Measurements from ENCODE around the gene ADAM20.
"Not testable (repeated sequence)": the region's sequence is repeated elsewhere in the genome, so short reads cannot be mapped to it uniquely, and the experiment has no call there.

The ADAM20 gene

DNA sequence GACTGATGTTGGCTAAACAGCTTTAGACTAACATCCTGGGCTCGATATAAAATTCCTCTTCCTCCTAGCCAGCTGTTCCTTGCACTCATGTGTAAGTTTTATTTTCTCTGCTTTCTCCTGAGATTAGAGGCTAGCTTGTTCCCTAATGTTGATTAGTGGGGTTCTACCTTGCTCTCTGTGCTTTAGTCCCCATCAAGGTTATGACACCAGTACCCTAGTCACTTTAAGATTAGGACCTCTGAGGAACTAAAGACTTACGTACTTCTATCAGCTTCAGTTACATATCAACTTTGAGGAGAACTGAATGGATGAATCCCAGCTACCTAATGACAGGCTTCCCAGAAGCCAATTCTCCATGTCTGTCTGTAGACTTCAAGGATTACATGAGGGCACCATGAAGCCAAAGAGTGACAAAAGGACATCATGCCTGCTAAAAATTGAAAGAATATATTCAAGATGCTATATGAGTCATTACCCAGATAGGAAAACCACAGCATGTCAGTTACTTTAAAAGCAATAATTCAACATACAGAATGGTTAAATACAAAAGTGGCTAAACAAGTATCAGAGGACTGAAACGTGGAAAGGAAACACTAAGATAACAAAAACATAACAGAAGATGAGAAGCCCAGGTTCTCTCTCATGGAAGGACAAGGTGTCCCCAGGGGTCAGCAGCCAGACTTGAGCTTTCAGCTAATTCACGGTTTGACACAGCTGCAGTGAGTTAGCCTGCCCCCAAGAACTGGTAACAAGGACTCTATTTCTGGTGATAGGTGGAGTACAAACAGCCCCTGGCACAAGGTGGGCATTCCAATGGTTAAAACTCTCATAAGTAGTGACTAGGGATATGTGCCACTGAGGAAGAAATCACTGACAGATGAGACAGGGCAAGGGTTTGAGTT is 20.4 kb downstream of the ADAM20 start:
- TF ChIP-seq EZH2phosphoT487 (IDR thresholded peaks at IDR 0.05; ENCODE audit: borderline replicate concordance, low read length): no peak
- TF ChIP-seq, protein P1, sequence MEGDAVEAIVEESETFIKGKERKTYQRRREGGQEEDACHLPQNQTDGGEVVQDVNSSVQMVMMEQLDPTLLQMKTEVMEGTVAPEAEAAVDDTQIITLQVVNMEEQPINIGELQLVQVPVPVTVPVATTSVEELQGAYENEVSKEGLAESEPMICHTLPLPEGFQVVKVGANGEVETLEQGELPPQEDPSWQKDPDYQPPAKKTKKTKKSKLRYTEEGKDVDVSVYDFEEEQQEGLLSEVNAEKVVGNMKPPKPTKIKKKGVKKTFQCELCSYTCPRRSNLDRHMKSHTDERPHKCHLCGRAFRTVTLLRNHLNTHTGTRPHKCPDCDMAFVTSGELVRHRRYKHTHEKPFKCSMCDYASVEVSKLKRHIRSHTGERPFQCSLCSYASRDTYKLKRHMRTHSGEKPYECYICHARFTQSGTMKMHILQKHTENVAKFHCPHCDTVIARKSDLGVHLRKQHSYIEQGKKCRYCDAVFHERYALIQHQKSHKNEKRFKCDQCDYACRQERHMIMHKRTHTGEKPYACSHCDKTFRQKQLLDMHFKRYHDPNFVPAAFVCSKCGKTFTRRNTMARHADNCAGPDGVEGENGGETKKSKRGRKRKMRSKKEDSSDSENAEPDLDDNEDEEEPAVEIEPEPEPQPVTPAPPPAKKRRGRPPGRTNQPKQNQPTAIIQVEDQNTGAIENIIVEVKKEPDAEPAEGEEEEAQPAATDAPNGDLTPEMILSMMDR (IDR thresholded peaks at IDR 0.05; ENCODE audit: low read depth, low read length, poor library complexity, severe bottlenecking): no peak
- Histone ChIP-seq H3K36me3 (ENCODE audit: control insufficient read depth, low read length) (no peaks in the 10 kb centered on the region), H3K9me2 (replicated peaks; ENCODE audit: control insufficient read depth, low read length) (no peaks in the 10 kb centered on the region), H3F3A (ENCODE audit: control insufficient read depth, insufficient read depth) (no peaks in the 10 kb centered on the region), H3K9me3 (ENCODE audit: control insufficient read depth, insufficient read depth, low read length) (no peaks in the 10 kb centered on the region), H3K4me3 (ENCODE audit: low read length) (no peak overlapping the region), H3K27ac (ENCODE audit: low read depth, low read length) (no peak overlapping the region), H3K79me2 (ENCODE audit: control insufficient read depth, low read length) (no peaks in the 10 kb centered on the region), H3K4me1 (ENCODE audit: control insufficient read depth, low read length) (no peaks in the 10 kb centered on the region), H4K20me1 (ENCODE audit: control insufficient read depth, insufficient read depth, low read depth, low read length) (no peaks in the 10 kb centered on the region), H3K27me3 (ENCODE audit: control insufficient read depth, low read length) (no peaks in the 10 kb centered on the region), H3K4me2 (ENCODE audit: low read length) (no peak overlapping the region)

DNA sequence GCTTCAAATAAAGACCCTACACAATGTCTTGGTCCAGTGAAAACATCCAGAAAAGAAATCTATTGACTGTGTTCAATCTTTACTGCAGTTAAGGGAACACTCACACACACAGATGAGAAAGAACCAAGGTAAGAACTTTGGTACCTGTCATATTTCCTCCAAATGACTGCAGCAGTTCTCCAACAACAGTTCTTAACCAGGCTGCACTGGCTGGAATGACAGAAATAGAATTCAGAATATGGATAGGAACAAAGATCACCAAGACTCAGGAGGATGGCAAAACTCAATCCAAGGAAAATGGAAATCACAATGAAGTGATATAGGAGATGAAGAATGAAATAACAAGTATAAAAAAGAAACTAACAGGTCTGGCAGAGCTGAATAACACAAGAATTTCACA is 36.6 kb downstream of the ADAM20 start:
- no peak overlapping the region for H3K4me3 ChIP-seq (ENCODE audit: low read length)
- H3K36me3 ChIP-seq (ENCODE audit: control insufficient read depth, low read length): no peaks in the 10 kb centered on the region
- H3K4me2 ChIP-seq (ENCODE audit: low read length): no peak overlapping the region
- no peak overlapping the region for H3K27ac ChIP-seq (ENCODE audit: low read depth, low read length)
- no peaks in the 10 kb centered on the region; the same call in 1 of the 2 replicates for H3K9me2 ChIP-seq (replicated peaks; ENCODE audit: control insufficient read depth, low read length)
- no peaks in the 10 kb centered on the region for H3K79me2 ChIP-seq (ENCODE audit: control insufficient read depth, low read length)
- H3F3A ChIP-seq (ENCODE audit: control insufficient read depth, insufficient read depth): no peaks in the 10 kb centered on the region
- no peaks in the 10 kb centered on the region for H4K20me1 ChIP-seq (ENCODE audit: control insufficient read depth, insufficient read depth, low read depth, low read length)
- no peaks in the 10 kb centered on the region; the same call in 1 of the 2 replicates for H3K9me3 ChIP-seq (ENCODE audit: control insufficient read depth, insufficient read depth, low read length)
- TF ChIP-seq, protein P1 (IDR thresholded peaks at IDR 0.05; ENCODE audit: low read depth, low read length, poor library complexity, severe bottlenecking): no peak
- no peak for TF ChIP-seq EZH2phosphoT487 (IDR thresholded peaks at IDR 0.05; ENCODE audit: borderline replicate concordance, low read length)
- H3K27me3 ChIP-seq (ENCODE audit: control insufficient read depth, low read length): no peaks in the 10 kb centered on the region
- no peaks in the 10 kb centered on the region for H3K4me1 ChIP-seq (ENCODE audit: control insufficient read depth, low read length)

DNA sequence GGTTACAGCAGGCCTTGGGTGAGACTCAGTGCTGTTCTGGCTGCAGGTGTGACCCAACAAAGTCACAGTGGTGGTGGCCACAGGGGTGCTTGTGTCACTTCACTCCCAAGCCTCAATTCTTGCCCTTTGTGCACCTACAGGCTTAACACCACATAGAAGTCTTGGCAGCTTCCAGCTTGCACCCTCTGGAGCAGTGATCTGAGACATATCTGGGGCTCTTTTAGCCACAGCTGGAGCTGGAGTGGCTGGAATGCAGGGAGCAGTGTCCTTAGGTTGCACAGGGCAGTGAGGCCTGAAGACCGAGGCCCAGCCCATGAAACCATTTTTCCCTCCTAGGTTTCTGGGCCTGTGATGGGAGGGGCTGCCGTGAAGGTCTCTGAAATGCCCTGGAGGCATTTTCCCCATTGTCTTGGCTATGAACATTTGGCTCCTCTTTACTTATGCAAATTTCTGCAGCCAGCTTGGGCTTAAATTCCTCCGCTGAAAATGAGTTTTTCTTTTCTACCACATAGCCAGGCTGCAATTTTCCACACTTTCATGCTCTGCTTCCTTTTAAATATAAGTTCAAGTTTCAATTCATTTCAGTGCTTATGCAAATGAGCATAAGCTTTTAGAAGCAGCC is 45.1 kb downstream of the ADAM20 start:
- no peak for TF ChIP-seq EZH2phosphoT487 (IDR thresholded peaks at IDR 0.05; ENCODE audit: borderline replicate concordance, low read length)
- TF ChIP-seq, protein P1 (IDR thresholded peaks at IDR 0.05; ENCODE audit: low read depth, low read length, poor library complexity, severe bottlenecking): no peak
- H3K4me3 ChIP-seq (ENCODE audit: low read length): no peak overlapping the region
- no peaks in the 10 kb centered on the region for H3F3A ChIP-seq (ENCODE audit: control insufficient read depth, insufficient read depth)
- no peak overlapping the region for H3K4me2 ChIP-seq (ENCODE audit: low read length)
- no peaks in the 10 kb centered on the region for H4K20me1 ChIP-seq (ENCODE audit: control insufficient read depth, insufficient read depth, low read depth, low read length)
- no peaks in the 10 kb centered on the region for H3K9me2 ChIP-seq (replicated peaks; ENCODE audit: control insufficient read depth, low read length)
- peaks cover 30% of the 10 kb centered on the region for H3K9me3 ChIP-seq (ENCODE audit: control insufficient read depth, insufficient read depth, low read length)
- H3K36me3 ChIP-seq (ENCODE audit: control insufficient read depth, low read length): no peaks in the 10 kb centered on the region
- H3K27me3 ChIP-seq (ENCODE audit: control insufficient read depth, low read length): no peaks in the 10 kb centered on the region
- no peak overlapping the region for H3K27ac ChIP-seq (ENCODE audit: low read depth, low read length)
- no peaks in the 10 kb centered on the region for H3K79me2 ChIP-seq (ENCODE audit: control insufficient read depth, low read length)
- H3K4me1 ChIP-seq (ENCODE audit: control insufficient read depth, low read length): no peaks in the 10 kb centered on the region

DNA sequence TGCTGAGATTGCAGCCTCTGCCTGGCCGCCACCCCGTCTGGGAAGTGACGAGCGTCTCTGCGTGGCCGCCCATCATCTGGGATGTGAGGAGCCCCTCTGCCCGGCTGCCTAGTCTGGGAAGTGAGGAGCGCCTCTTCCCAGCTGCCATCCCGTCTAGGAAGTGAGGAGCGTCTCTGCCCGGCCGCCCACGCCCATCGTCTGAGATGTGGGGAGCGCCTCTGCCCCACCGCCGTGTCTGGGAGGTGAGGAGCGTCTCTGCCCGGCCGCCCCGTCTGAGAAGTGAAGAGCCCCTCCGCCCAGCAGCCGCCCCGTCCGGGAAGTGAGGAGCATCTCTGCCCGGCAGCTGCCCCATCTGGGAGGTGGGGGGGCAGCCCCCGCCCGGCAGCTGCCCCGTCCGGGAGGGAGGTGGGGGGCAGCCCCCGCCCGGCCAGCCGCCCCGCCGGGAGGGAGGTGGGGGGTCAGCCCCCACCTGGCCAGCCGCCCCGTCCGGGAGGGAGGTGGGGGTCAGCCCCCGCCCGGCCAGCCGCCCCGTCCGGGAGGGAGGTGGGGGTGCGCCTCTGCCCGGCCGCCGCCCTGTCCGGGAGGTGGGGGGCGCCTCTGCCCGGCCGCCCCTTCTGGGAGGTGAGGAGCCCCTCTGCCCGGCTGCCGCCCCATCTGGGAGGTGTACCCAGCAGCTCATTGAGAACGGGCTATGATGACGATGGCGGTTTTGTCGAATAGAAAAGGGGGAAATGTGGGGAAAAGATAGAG is 57.3 kb downstream of the ADAM20 start:
- H3K36me3 ChIP-seq (ENCODE audit: control insufficient read depth, low read length); H3K27me3 ChIP-seq (ENCODE audit: control insufficient read depth, low read length); H3K27ac ChIP-seq (ENCODE audit: low read depth, low read length); H4K20me1 ChIP-seq (ENCODE audit: control insufficient read depth, insufficient read depth, low read depth, low read length); H3K4me2 ChIP-seq (ENCODE audit: low read length); H3K4me1 ChIP-seq (ENCODE audit: control insufficient read depth, low read length); H3K9me2 ChIP-seq (replicated peaks; ENCODE audit: control insufficient read depth, low read length); H3F3A ChIP-seq (ENCODE audit: control insufficient read depth, insufficient read depth); H3K4me3 ChIP-seq (ENCODE audit: low read length); H3K9me3 ChIP-seq (ENCODE audit: control insufficient read depth, insufficient read depth, low read length); H3K79me2 ChIP-seq (ENCODE audit: control insufficient read depth, low read length): not testable (repeated sequence)

DNA sequence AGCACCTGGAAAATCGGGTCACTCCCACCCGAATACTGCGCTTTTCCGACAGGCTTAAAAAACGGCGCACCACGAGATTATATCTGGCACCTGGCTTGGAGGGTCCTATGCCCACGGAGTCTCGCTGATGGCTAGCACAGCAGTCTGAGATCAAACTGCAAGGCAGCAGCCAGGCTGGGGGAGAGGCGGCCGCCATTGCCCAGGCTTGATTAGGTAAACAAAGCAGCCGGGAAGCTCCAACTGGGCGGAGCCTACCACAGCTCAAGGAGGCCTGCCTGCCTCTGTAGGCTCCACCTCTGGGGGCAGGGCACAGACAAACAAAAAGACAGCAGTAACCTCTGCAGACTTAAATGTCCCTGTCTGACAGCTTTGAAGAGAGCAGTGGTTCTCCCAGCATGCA is 59.3 kb downstream of the ADAM20 start:
- H3K4me3 ChIP-seq (ENCODE audit: low read length); H3F3A ChIP-seq (ENCODE audit: control insufficient read depth, insufficient read depth): not testable (repeated sequence)

More for the DNA sequence above, 59.3 kb downstream of the ADAM20 start:
- not testable (repeated sequence) for H3K4me1 ChIP-seq (ENCODE audit: control insufficient read depth, low read length); H3K9me2 ChIP-seq (replicated peaks; ENCODE audit: control insufficient read depth, low read length); H3K27me3 ChIP-seq (ENCODE audit: control insufficient read depth, low read length); H3K27ac ChIP-seq (ENCODE audit: low read depth, low read length); H3K36me3 ChIP-seq (ENCODE audit: control insufficient read depth, low read length); H3K4me2 ChIP-seq (ENCODE audit: low read length); H4K20me1 ChIP-seq (ENCODE audit: control insufficient read depth, insufficient read depth, low read depth, low read length); H3K9me3 ChIP-seq (ENCODE audit: control insufficient read depth, insufficient read depth, low read length); H3K79me2 ChIP-seq (ENCODE audit: control insufficient read depth, low read length)

Measured in DOHH2 (cell line).